DOHH2 (cell line): ENCODE data around the gene MBD6.

Source experiments
- CTCF ChIP-seq: fragments of 200-600 bp; sonication (generic); IDR thresholded peaks from one replicate; pipeline ENCODE4 v1.5.1; 2014; ENCODE audit warnings: antibody characterized with exemption, mild to moderate bottlenecking, low read depth, low read length; ENCODE audit not compliant: poor library complexity, severe bottlenecking
- EZH2phosphoT487 ChIP-seq: fragments of 200-600 bp; sonication (generic); IDR thresholded peaks from 2 replicates; pipeline ENCODE4 v1.6.1; 2017; ENCODE audit warnings: borderline replicate concordance, mild to moderate bottlenecking, antibody characterized with exemption, low read length, moderate library complexity, mixed read lengths

DNA sequence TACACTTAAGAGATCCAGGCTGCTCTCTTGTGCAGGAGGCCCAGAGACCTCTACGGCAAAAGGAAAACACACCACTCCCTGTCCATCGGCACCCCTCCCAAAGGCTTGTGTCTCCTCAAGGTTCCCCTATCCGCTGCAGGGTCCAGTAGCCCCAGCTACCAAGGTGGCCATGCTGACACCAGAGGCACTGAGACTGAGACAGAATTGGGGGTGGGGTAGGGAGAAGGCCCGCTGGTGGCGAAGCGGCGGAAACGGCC is 2.9 kb upstream of the MBD6 start:
- TF ChIP-seq CTCF (peak; percentile 13), EZH2phosphoT487 (no peak)
